Loucy (cell line): ENCODE measurements around the gene DENND6B.

Experiments used
- H2AFZ ChIP-seq: fragments of 200-600 bp; sonication (generic); 2 replicates; pipeline ENCODE4 v1.6.0; 2016; ENCODE audit warnings: antibody characterized with exemption, mild to moderate bottlenecking, low read length, moderate library complexity
- H3F3A ChIP-seq: fragments of 200-600 bp; 2 replicates; pipeline ENCODE4 v1.6.0; 2016; ENCODE audit warnings: antibody characterized with exemption, low read depth, mild to moderate bottlenecking
- H3K27me3 ChIP-seq: fragments of 200-600 bp; sonication (generic); 2 replicates; pipeline ENCODE4 v1.6.1; 2014; ENCODE audit warnings: low read length, mild to moderate bottlenecking; ENCODE audit not compliant: insufficient read depth, poor library complexity, severe bottlenecking
- H3K36me3 ChIP-seq: fragments of 200-600 bp; sonication (generic); 2 replicates; pipeline ENCODE4 v1.6.1; 2016; ENCODE audit warnings: low read length; ENCODE audit not compliant: insufficient read depth
- H3K4me1 ChIP-seq: fragments of 200-600 bp; sonication (generic); 2 replicates; pipeline ENCODE4 v1.5.1; 2014; ENCODE audit warnings: low read length, mild to moderate bottlenecking; ENCODE audit not compliant: insufficient read depth, poor library complexity, severe bottlenecking
- H3K4me2 ChIP-seq: fragments of 200-600 bp; sonication (generic); 2 replicates; pipeline ENCODE4 v1.6.0; 2014; ENCODE audit warnings: antibody characterized with exemption, low read length, low read depth, mild to moderate bottlenecking; ENCODE audit not compliant: poor library complexity, severe bottlenecking
- H3K4me3 ChIP-seq: fragments of 200-600 bp; sonication (generic); 2 replicates; pipeline ENCODE4 v1.5.1; 2014; ENCODE audit warnings: low read length, mild to moderate bottlenecking, mixed read lengths; ENCODE audit not compliant: poor library complexity, severe bottlenecking
- H3K79me2 ChIP-seq: fragments of 200-600 bp; sonication (generic); 2 replicates; pipeline ENCODE4 v1.6.1; 2014; ENCODE audit warnings: low read length; ENCODE audit not compliant: insufficient read depth
- H3K9ac ChIP-seq: fragments of 200-600 bp; sonication (generic); 2 replicates; pipeline ENCODE4 v1.6.0; 2014; ENCODE audit warnings: mild to moderate bottlenecking, low read depth, low read length, moderate library complexity; ENCODE audit not compliant: poor library complexity, severe bottlenecking
- H3K9me2 ChIP-seq: fragments of 200-600 bp; sonication (generic); replicated peaks from 2 replicates; pipeline ENCODE4 v1.6.1; 2016; ENCODE audit warnings: low read depth, low read length, mixed read lengths
- H3K9me3 ChIP-seq: fragments of 200-600 bp; sonication (generic); 2 replicates; pipeline ENCODE4 v1.6.1; 2014; ENCODE audit warnings: mild to moderate bottlenecking, antibody characterized with exemption, low read length, low read depth; ENCODE audit not compliant: insufficient read depth
- H4K20me1 ChIP-seq: fragments of 200-600 bp; sonication (generic); 2 replicates; pipeline ENCODE4 v1.6.0; 2014; ENCODE audit warnings: antibody characterized with exemption, low read length, mild to moderate bottlenecking; ENCODE audit not compliant: insufficient read depth, poor library complexity, severe bottlenecking
- CTCF ChIP-seq: fragments of 200-600 bp; sonication (generic); conservative IDR thresholded peaks from 2 replicates; pipeline ENCODE4 v1.5.1; 2014; ENCODE audit warnings: mild to moderate bottlenecking, antibody characterized with exemption, low read length
- EZH2phosphoT487 ChIP-seq: fragments of 200-600 bp; IDR thresholded peaks from 2 replicates; pipeline ENCODE4 v1.6.1; 2018; ENCODE audit warnings: antibody characterized with exemption, mild to moderate bottlenecking, moderate library complexity, borderline replicate concordance

DENND6B gene

GRCh38 chr22:50304528-50305392 is 22.1 kb downstream of the DENND6B start:
- Histone ChIP-seq H3K4me1 (peaks cover 75% of the 10 kb centered on the region), H3K4me3 (peak overlapping the region; percentile 64), H3F3A (0 out of 2 replicates have a peak, but pooled peaks cover 5% of the 10 kb centered on the region), H4K20me1 (peaks cover 10% of the 10 kb centered on the region), H3K27me3 (no peaks in the 10 kb centered on the region), H3K9ac (peak overlapping the region; percentile 80), H2AFZ (no peak overlapping the region), H3K9me3 (no peaks in the 10 kb centered on the region), H3K36me3 (no peaks in the 10 kb centered on the region), H3K79me2 (peaks cover 50% of the 10 kb centered on the region), H3K9me2 (no peaks in the 10 kb centered on the region), H3K4me2 (peak overlapping the region; percentile 86)
- TF ChIP-seq EZH2phosphoT487 = no peak
- TF ChIP-seq CTCF = no peak

DNA sequence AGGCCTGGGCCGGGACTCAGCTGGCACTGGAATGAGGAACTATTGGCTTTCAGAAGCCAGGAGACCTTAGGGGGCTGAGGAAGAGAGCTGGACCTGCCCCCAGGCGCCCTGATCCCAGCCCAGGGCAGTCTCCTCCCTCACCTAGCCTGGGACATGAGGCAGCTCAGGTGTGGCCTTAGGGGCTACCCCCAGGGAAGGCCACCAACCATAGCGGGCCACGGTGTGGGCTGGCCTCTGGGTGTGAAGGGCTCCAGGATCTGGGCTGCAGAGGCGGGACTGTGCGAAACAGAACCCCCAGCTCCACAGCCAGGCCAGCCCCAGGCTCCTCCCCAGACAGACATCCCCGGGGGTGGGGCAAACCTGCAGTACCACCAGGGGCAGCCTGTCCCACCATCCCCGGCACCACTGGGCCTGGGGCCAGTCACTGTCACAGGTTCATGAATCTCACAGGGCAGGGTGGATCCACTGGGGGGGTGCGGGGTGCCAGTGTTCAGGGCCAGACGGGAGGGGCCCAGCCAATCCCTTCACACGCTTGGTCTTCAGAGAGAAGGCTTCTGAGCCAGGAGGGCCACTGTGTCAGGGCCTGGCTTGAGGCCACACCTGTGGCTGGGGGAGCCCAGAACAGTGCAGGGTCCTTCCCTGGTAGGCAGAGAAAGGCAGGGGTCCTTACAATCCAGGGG is 22.8 kb downstream of the DENND6B start:
- peak overlapping the region; percentile 81 for H3K4me2 ChIP-seq
- peak overlapping the region; percentile 64 for H3K4me3 ChIP-seq
- H3K36me3 ChIP-seq = no peaks in the 10 kb centered on the region
- H3K9ac ChIP-seq = peak overlapping the region; percentile 63
- 0 out of 2 replicates have a peak, but pooled peaks cover 5% of the 10 kb centered on the region for H3F3A ChIP-seq
- H3K79me2 ChIP-seq = peaks cover 50% of the 10 kb centered on the region
- no peak overlapping the region for H2AFZ ChIP-seq
- H3K9me3 ChIP-seq = no peaks in the 10 kb centered on the region
- no peaks in the 10 kb centered on the region for H3K27me3 ChIP-seq
- H3K9me2 ChIP-seq = no peaks in the 10 kb centered on the region
- TF ChIP-seq CTCF (no peak; the same call in 1 of the 2 replicates), EZH2phosphoT487 (no peak)
- peaks cover 67% of the 10 kb centered on the region for H3K4me1 ChIP-seq
- peaks cover 10% of the 10 kb centered on the region for H4K20me1 ChIP-seq

- Histone ChIP-seq H3K36me3 (no peaks in the 10 kb centered on the region), H3K4me1 (peaks cover 62% of the 10 kb centered on the region), H3K79me2 (peaks cover 50% of the 10 kb centered on the region), H3K27me3 (no peaks in the 10 kb centered on the region), H3K9me2 (no peaks in the 10 kb centered on the region), H3K9me3 (no peaks in the 10 kb centered on the region), H2AFZ (no peak overlapping the region), H3F3A (0 out of 2 replicates have a peak, but pooled peaks cover 4% of the 10 kb centered on the region), H3K9ac (peak overlapping the region; percentile 63), H3K4me2 (peak overlapping the region; percentile 81), H3K4me3 (peak overlapping the region; percentile 64), H4K20me1 (peaks cover 10% of the 10 kb centered on the region)
- TF ChIP-seq EZH2phosphoT487 (no peak), CTCF (no peak)
Observed at GRCh38 chr22:50303515-50303847, 23.3 kb downstream of the DENND6B start.
